ENCODE data around the gene RIN3. TPM values are rescaled to one million over a fixed set of nuclear protein-coding genes. Genes with fewer than 3 reads are reported as not detected.

The RIN3 gene
- total RNA-seq, 2 donors from 2014 or later, result 8.8 to 41.6 TPM

DNA sequence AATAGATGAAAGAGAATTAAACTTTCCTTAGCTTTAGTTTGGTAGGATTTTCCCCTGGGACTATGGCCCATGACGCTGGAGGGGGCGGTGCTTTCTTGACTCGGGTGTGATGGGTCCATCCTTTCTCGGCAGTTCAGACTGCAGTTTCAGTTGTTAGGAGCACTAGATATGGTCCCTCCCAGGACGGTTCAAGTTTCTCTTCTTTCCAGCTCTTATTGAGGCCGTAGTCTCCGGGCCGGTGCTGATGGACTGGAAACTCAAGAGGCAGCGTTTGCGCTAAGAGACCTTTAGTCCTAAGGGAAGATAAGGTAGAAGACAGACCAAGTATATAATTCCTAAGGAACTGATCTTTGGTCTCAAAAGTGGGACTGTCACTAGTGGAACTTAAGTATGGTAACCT is 111.2 kb downstream of the RIN3 start:
- H3K36me3 ChIP-seq, result no peaks in the 10 kb centered on the region
- 95% methylated on average over 10 of the region's 10 CpGs for WGBS
- intact Hi-C loops (cut with DNase I), result no loop called here
- peaks cover 2% of the 10 kb centered on the region for H3K4me1 ChIP-seq (replicated peaks)
- H3K27me3 ChIP-seq (replicated peaks; ENCODE audit: insufficient read depth), result no peaks in the 10 kb centered on the region
- no peak overlapping the region for H3K27ac ChIP-seq
- H3K9me3 ChIP-seq, result no peaks in the 10 kb centered on the region
- DNase-seq (ENCODE audit: low spot score), result no peak
- no peak for TF ChIP-seq POLR2AphosphoS5 (IDR thresholded peaks at IDR 0.05)
- no peak for TF ChIP-seq POLR2A (IDR thresholded peaks at IDR 0.05)
- TF ChIP-seq, protein P1, sequence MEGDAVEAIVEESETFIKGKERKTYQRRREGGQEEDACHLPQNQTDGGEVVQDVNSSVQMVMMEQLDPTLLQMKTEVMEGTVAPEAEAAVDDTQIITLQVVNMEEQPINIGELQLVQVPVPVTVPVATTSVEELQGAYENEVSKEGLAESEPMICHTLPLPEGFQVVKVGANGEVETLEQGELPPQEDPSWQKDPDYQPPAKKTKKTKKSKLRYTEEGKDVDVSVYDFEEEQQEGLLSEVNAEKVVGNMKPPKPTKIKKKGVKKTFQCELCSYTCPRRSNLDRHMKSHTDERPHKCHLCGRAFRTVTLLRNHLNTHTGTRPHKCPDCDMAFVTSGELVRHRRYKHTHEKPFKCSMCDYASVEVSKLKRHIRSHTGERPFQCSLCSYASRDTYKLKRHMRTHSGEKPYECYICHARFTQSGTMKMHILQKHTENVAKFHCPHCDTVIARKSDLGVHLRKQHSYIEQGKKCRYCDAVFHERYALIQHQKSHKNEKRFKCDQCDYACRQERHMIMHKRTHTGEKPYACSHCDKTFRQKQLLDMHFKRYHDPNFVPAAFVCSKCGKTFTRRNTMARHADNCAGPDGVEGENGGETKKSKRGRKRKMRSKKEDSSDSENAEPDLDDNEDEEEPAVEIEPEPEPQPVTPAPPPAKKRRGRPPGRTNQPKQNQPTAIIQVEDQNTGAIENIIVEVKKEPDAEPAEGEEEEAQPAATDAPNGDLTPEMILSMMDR (IDR thresholded peaks at IDR 0.05), result no peak
- no peak overlapping the region for H3K4me3 ChIP-seq

DNA sequence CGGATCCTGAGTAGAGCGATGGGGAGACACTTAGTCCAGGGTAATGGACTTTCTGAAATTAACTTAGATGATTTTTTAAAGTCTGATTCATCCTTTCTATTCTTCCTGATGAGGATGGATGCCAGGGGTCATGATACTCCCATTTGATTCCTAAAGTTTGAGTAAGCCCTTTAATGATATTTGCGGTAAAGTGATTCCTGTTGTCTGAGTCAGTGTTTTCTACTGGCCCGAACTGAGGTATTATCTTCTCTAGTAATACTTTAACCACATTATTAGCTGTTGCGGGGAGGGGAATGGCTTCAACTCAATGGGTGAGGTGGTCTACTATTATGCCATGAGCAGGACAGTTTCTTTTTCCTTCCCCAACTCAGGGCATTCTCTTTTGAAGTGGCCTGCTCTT is 111.6 kb downstream of the RIN3 start:
- no peaks in the 10 kb centered on the region for H3K9me3 ChIP-seq
- H3K36me3 ChIP-seq, result no peaks in the 10 kb centered on the region
- 80% methylated on average over 5 of the region's 5 CpGs for WGBS
- no peak overlapping the region for H3K27ac ChIP-seq
- intact Hi-C loops (cut with DNase I), result no loop called here
- TF ChIP-seq, protein P1 (IDR thresholded peaks at IDR 0.05), result no peak
- TF ChIP-seq POLR2A (IDR thresholded peaks at IDR 0.05) (no peak), POLR2AphosphoS5 (IDR thresholded peaks at IDR 0.05) (no peak)
- no peaks in the 10 kb centered on the region for H3K4me1 ChIP-seq (replicated peaks)
- H3K4me3 ChIP-seq, result no peak overlapping the region
- no peaks in the 10 kb centered on the region for H3K27me3 ChIP-seq (replicated peaks; ENCODE audit: insufficient read depth)
- DNase-seq (ENCODE audit: low spot score), result no peak

DNA sequence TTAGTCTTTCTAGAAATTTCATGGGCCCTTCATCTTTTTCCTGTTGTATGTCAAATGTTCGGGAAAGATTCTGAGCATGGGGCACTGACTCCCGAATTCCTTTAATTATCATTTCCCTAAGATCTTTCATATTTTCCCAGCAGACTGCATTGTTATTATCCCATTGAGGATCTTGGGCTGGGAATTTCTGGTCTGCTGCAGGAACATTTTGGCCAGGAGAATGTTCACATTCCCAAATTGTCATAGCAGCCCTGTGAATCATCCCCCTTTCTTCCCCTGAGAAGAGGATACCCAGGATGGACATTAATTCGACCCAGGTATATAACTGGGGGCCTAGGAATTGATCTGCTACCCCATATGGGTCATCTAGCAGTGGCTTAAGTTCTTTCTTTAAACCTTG is 112.5 kb downstream of the RIN3 start:
- Histone ChIP-seq H3K27me3 (replicated peaks; ENCODE audit: insufficient read depth) (no peaks in the 10 kb centered on the region), H3K4me1 (replicated peaks) (no peaks in the 10 kb centered on the region), H3K9me3 (no peaks in the 10 kb centered on the region), H3K4me3 (no peak overlapping the region), H3K36me3 (no peaks in the 10 kb centered on the region), H3K27ac (no peak overlapping the region)
- intact Hi-C loops (cut with DNase I), result no loop called here
- WGBS, result 89% methylated on average over 3 of the region's 3 CpGs
- TF ChIP-seq, protein P1 (IDR thresholded peaks at IDR 0.05), result no peak
- TF ChIP-seq POLR2A (IDR thresholded peaks at IDR 0.05), result no peak
- DNase-seq (ENCODE audit: low spot score), result no peak

DNA sequence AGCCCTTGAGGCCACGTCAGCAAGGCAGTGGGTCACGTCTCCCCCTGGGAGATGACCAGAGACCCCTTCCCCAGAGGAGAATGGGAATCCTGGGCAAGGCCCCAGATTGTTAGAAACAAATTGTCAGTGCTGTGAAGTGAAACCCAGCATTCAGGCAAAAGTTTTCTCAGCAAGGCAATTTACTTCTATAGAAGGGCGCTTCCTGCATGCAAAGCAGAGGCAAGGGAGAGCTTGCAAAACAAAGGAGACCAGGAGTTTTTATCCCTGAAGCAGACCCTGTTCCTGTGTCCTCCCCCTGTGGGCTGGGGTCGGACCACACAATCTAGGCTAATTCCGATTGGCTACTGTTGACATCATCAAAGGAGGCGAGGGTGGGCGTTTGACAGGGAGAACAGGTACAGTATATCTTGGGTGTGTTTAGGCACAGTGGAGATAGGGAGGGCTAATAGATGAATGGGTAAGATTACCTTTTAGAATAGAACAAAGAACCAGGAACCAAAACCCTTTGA is 114.2 kb downstream of the RIN3 start:
- intact Hi-C loops (cut with DNase I), result no loop called here
- 99% methylated on average over 7 of the region's 7 CpGs for WGBS
- Histone ChIP-seq H3K9me3 (no peaks in the 10 kb centered on the region), H3K4me1 (replicated peaks) (no peaks in the 10 kb centered on the region), H3K36me3 (no peaks in the 10 kb centered on the region), H3K27ac (no peak overlapping the region), H3K4me3 (no peak overlapping the region), H3K27me3 (replicated peaks; ENCODE audit: insufficient read depth) (no peaks in the 10 kb centered on the region)
- no peak for DNase-seq (ENCODE audit: low spot score)
- TF ChIP-seq, protein P1 (IDR thresholded peaks at IDR 0.05), result no peak
- TF ChIP-seq POLR2AphosphoS5 (IDR thresholded peaks at IDR 0.05), result no peak
- TF ChIP-seq POLR2A (IDR thresholded peaks at IDR 0.05), result no peak

DNA sequence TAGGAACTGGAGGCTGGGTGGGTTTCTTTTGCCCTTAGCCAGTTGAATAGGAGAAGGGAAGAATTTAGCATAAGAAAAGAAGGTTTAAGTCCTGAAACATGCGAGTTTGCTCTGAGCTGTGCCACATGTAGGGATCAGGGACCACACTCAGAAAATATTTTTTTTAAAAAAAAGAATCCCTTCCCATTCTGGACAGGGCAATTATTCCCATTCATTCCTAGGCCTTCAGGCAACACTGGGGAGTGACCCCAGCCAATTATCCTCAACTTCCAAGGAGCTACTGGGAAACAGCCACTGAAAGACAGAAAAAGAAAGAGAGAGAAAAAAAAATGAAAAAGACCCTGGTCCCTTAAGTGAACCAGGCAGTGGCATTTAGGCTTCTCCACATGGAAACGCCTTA is 115.1 kb downstream of the RIN3 start:
- Histone ChIP-seq H3K27me3 (replicated peaks; ENCODE audit: insufficient read depth) (no peaks in the 10 kb centered on the region), H3K27ac (no peak overlapping the region), H3K36me3 (no peaks in the 10 kb centered on the region), H3K9me3 (no peaks in the 10 kb centered on the region), H3K4me1 (replicated peaks) (no peaks in the 10 kb centered on the region), H3K4me3 (no peak overlapping the region)
- no peak for DNase-seq (ENCODE audit: low spot score)
- intact Hi-C loops (cut with DNase I), result no loop called here
- TF ChIP-seq POLR2A (IDR thresholded peaks at IDR 0.05) (no peak), POLR2AphosphoS5 (IDR thresholded peaks at IDR 0.05) (no peak)
- TF ChIP-seq, protein P1 (IDR thresholded peaks at IDR 0.05), result no peak
- WGBS, result 86% methylated on average over 2 of the region's 2 CpGs

Measured in prostate gland (tissue), 2 donors.